Forelimb muscle (tissue), 1 donor: ENCODE data around the gene NDUFA6. TPM values are rescaled to one million over a fixed set of nuclear protein-coding genes. Genes with fewer than 3 reads are reported as not detected.
"Not testable (repeated sequence)": the region's sequence is repeated elsewhere in the genome, so short reads cannot be mapped to it uniquely, and the experiment has no call there.

Experiments
- DNase-seq: peaks from one replicate; pipeline ENCODE4 v3.0.0-alpha.2; 2013; ENCODE audit warnings: low read depth
- polyA plus RNA-seq: library from polyadenylated mRNA; unstranded; fragments of 120-200 nt; gene quantifications from one replicate; pipeline ENCODE4 v1.2.1, GENCODE V29; 2013; ENCODE audit not compliant: insufficient read length

NDUFA6 gene
- polyA plus RNA-seq, 1 donor, result 117 TPM

DNA sequence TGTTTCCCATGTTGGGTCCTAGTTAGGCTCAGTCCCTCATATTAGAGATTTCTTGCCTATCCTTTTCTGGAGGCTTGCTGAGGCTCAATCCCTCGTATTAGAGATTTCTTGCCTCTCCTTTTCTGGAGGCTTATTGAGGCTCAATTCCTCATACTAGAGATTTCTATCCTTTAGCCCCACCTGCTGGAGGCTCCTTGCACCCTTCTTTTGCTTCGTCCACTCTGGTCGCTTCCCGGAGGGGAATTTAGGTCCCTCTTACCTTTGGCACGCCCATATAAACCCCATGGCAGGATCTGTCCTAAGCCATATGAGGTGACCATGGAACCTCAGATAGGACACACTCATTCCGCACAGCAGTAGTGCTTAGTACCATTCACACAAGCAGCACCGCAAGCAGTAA lies 24.1 kb upstream of the NDUFA6 start:
- DNase-seq, result no peak

DNA sequence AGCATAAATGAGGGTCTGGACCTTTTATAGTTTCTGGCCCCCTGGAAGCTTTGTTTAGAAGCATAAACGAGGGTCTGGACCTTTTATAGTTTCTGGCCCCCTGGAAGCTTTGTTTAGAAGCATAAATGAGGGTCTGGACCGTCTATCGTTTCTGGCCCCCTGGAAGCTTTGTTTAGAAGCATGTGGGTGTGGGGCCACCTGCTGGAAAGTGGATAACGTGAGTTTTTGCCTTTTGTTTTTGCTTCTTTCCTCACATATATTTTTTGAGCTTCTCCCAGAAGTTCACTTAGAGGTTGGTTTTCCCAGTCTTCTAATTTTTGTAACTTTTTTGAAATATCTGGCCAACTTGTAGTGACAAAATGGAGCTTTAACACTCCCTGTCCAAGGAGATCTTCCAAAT lies 22.2 kb upstream of the NDUFA6 start:
- DNase-seq, result not testable (repeated sequence)

DNA sequence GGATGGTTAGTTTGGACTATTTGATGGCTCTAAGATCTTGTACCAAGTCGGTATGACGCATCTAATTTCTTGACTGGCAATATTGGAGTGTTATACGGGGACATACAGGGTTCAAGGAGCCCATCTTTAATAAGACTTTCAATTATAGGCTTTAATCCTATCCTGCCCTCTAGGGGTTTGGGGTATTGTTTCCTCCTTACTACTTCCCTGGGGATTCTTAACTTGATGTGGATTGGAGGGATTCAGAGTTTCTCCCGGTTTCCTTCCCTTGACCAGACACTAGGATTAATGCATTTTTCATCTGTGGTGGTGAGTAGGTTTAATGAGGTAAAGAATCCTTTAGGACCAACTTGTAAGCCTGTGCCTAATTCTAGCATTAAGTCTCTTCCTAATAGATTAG lies 21.2 kb upstream of the NDUFA6 start:
- no peak for DNase-seq

DNA sequence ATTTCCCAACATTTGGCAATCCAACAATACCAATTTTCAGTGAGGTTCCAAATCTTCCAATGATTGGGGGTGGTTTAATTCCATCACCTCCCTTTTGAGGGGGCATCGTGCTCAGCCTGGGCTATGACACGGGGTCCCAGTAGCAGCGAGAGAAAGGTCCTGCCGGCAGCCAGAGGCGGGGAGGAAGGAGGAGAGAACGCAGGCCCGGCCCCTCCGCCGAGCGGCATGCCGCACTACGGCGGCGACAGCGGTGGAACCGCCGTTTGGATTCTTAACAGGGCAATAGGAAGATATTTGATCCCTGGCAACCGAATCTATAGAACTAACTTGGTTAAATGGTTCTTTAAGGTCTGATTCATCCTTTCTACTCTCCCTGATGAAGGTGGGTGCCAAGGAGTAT lies 18.3 kb upstream of the NDUFA6 start:
- DNase-seq, result no peak

DNA sequence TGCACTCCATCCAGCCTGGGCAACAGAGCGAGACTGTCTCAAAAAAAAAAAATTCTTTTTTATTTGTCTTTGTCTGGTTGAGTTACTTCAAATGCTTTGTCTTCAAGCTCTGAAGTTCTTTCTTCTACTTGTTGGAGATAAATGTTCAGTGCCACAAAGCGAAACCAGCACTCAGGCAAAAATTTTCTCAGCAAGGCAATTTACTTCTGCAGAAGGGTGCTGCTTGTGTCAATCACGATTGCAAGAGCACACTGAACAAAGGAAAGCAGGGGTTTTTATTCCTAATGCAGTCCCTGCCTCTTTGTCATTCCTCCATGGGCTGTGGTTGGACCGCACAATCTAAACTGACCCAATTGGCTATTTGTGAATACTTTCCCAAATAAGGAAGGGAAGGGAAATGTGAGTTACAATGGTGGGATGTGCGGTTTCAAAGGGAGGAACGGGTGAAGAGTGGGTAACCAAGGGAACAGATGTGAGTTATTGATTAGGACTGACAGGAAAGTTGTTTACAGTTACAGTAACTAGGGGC lies 13.8 kb upstream of the NDUFA6 start:
- not testable (repeated sequence) for DNase-seq

DNA sequence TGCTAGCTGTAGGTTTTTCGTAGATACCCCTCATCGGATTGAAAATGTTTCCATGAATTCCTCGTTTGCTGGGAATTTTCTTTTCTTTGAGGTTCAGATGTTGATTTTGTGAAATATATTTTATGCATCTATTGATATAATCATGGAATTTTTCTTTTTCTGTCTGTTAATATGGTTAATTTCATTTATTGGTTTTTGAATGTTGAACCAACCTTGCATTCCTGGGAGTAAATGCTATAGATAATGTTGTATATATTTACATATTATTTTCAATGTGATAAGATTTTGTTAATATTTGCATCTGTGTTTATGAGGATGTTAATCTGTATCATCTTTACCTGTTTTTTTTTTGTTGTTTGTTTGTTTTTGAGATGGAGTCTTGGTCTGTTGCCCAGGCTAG lies 10.6 kb upstream of the NDUFA6 start:
- DNase-seq, result no peak

DNA sequence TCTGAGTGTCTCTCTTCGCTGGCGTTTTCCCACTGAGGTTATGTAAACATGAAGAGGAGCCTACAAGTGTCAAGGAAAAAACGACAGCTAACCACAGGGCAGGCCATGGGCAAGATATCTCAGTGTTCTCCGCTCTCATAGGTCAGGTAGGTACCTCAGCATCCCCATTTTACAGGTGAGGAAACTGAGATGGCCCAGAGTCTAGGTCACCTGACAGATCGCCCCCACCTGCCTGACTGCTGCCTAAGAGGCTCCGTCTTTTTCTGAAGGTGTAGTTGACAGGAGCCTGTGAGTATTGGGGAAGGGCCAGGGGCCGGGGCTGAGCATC lies 847 bp upstream of the NDUFA6 start:
- no peak for DNase-seq

DNA sequence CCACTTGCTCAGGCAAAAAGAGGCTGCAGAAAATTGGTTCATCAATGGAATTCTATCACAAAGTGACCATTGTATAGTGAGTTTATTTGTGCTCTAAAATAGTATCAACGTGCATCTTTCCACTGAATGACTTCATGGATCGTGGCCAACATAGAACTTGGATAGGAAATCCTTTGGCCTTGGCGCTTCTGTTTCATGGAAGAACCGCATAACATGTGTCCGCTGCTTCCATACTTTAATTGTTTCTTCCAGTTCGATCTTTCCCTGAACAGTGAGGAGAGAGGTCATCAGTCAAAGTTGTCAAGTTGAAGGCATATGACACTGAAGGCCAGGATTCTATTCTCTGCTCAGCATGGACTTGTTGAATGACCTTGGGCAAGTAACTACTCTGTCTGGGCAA lies 4.5 kb downstream of the NDUFA6 start:
- DNase-seq, result no peak

DNA sequence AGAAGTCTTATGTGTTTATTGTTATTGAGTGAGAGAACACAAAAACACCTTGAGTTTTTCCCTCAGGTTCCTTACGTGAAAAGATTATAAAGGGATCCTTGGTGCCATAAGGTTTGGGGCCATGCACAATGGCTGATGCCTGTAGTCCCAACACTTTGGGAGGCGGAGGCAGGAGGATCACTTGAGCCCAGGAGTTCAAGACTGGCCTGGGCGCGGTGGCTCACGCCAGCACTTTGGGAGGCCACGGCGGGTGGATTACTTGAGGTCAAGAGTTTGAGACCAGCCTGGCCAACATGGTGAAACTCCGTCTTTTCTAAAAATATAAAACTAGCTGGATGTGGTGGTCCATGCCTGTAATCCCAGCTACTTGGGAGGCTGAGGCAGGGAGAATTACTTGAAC lies 5.7 kb downstream of the NDUFA6 start:
- DNase-seq, result no peak

DNA sequence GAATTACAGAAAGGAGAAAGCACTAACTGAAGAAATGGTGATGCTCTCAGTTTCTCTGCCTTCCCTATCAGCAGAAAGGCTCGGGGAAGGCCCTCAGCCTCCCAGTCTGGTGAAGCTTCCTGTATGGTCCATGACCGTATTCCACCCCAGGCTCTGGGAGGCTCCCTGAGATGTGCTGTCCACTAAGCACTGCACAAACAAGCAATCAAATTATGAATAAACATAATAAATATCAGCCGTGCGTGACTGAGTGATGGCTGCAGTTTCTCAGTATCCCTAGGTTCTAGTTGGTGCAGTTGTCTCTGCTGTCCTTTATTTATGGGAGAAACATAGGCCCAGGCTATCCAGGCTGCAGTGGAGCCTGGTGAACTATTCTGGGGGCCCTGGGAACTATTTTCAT lies 7.5 kb downstream of the NDUFA6 start:
- no peak for DNase-seq

DNA sequence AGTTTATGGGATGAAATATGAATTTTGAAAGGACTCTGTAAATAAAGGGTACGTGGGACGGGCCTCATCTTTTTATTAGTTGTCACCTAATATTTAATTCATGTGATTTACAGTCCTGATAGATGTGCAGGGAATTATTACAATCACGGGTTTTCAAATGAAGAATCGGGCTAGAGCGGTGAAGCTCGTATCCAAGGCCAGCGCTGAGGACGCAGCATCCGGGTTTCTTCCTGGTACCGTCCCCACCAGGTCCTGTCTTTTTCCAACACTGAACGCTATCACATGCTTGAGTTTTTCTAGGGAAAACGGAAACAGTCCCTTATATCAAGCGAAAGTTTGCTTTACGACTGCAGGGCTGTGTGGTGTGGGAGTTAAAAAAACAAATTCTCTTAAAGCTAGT lies 10.3 kb downstream of the NDUFA6 start:
- no peak for DNase-seq

DNA sequence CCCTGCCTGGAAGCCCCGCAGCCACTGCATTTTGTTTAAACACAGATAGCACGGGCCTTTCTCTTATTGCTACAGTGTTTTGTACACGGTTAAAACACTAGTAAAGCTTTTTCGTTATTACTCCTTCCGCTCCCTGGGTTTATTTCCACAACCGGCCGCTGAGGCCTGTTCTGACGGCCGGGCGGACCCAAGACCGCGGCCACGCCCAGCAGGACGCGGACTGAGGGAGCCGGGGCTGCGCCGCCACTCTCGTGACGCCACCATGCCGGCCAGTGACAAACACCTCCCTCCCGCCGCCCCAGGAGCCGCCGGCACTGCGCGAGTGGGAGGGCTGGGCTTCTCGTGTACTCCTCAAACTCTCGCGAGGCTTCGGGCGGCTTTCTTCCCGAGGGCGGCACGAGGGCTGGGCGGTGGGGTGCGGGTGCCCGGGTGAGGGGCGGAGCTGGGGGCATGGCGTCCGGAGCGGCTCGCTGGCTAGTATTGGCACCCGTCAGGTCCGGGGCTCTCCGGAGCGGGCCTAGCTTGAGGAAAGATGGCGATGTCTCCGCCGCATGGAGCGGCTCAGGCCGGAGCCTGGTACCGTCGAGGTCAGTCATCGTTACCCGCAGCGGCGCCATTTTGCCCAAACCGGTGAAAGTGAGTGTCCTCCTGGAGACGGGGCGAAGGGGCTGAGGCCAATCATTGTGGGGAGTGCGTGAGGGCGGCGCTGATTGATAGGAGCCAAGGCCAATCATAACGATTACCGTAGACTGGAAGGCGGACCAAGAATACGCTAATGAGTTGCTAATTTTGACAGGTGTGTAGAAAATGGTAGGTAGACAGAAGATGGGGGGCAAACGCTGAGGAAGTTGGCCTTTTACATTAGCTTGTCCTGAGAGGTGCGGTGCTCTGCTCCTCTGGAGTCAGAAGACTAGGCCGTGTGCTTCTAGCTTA lies 11.0 kb downstream of the NDUFA6 start, which contains the start of gene SMDT1:
TSS of gene SMDT1 (plus strand) at position 382 of the 933 bp plus-strand sequence. CDS start at position 451, 69 bp downstream.
- DNase-seq, result peak; percentile 95

DNA sequence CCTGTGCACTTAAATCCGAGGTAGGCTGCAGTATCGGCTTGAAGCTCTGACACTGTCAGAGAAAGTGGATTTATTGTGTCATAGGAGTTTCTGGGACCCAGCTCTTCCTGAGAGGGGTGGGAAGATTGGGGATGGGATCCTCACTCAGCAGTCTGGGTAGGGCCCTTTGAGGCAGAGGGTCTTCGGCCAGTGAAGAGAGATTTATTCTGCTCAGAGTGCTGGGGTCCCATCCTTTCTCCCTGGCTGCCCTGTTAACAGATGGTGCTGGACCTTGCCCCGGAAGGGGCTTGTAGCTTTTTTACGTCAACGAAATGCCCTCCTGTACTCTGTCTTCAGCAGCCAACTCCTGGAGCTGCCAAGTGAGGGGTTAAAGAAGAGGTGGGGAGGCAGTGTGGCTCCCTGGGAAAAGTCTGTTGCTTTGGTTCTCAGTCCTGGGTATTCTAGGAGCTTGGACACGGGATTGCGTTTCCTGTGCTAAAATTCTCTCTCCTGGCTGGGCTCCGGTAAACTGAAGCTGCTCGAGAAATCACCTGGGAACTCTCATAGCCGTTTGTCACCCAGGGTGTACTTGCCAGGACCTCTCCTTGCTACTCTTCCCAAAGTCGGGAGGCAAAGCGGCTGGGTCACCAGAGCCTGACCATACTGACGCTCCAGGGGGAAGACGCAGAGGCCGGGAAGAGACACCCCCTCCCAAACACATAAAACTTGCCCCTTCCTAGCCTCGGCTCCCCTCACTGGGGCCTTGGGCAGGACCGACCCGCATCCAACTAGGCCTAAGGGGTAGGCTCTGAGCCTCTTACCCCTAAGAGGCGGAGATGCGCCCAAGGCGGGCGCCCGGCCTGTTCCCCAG lies 11.9 kb downstream of the NDUFA6 start:
- no peak for DNase-seq

DNA sequence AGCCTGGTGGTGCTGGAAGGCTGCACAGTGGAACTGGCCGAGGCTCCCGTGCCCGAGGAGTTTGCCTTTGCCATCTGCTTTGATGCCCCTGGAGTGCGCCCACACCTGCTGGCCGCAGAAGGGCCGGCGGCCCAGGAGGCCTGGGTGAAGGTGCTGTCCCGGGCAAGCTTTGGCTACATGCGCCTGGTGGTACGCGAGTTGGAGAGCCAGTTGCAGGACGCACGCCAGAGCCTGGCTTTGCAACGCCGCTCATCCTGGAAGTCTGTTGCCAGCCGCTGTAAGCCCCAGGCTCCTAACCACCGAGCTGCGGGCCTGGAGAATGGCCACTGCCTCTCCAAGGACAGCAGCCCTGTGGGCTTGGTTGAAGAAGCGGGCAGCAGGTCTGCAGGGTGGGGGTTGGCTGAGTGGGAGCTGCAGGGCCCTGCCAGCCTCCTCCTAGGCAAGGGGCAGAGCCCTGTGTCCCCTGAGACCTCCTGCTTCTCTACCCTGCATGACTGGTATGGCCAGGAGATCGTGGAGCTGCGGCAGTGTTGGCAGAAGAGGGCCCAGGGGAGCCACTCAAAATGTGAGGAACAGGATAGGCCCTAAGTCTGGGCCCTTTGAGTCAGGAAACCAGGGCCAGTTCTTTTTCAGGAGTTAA lies 13.0 kb downstream of the NDUFA6 start:
- no peak for DNase-seq

DNA sequence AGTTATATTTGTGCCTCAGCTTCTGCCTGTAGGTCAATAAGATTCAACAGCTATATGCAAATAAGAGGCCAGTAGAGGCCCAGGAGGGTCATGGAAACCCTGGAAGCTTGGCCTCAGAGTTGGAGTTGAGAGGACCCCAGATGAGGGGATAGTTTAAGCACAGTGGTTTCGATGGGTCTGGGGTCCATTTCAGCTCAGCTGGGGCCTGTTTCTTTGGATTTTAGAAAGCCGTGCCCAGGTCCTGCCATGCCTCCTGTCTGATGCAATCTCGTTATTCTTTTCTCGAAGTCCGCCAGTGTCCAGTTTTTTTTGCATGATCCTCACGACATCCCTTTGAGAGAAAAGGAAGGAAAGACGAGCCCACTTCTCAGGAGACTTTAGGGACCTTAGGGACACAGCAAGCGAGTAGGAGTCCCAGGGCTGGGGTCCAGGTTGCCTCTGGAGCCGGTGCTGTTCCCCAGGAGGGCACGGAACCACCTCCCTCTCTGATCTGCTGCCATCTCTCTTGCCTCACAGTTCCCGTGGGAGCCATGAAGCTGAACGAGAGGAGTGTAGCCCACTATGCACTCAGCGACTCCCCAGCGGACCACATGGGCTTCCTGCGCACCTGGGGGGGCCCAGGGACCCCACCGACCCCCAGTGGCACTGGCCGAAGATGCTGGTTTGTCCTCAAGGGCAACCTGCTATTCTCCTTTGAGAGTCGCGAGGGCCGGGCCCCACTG lies 13.6 kb downstream of the NDUFA6 start:
- no peak for DNase-seq

DNA sequence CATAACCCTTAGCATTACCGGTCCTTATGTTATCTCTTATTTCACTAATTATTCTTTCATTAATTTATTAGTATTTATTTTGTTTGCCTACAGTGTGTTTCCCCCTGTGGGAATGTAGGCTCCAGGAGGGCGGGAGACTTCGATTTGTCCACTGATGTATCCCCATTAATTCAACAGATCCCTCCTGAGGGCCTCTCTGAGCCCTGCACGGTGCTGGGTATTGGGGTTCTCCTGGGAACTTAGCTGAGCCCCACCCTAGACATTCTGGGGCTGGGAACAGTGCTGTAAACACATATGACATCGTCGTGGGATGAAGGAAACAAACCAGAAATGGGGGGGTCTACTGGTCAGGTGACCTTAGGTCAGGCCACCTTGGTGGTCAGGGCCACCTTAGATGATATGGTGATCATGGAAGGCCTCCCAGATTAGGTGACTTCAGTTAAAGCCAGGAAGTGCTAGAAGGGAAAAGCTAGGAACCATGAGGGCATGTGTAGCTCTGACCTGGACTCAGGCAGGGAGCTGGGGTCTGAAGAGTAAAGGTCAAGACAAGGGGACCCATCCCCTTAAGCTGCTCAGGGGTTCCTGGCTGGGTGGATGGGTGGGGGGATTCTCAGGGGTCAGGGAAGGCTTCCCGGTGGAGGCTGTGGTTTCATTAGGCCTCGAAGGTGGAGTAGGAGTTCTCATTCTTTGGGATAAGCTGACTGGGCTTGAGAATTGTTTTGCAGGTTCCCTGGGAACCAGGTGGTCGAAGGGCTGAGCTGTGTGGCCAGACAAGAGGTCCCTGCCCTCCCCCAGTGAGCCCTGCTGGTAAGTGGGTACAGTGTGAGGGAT lies 15.5 kb downstream of the NDUFA6 start:
- DNase-seq, result no peak

DNA sequence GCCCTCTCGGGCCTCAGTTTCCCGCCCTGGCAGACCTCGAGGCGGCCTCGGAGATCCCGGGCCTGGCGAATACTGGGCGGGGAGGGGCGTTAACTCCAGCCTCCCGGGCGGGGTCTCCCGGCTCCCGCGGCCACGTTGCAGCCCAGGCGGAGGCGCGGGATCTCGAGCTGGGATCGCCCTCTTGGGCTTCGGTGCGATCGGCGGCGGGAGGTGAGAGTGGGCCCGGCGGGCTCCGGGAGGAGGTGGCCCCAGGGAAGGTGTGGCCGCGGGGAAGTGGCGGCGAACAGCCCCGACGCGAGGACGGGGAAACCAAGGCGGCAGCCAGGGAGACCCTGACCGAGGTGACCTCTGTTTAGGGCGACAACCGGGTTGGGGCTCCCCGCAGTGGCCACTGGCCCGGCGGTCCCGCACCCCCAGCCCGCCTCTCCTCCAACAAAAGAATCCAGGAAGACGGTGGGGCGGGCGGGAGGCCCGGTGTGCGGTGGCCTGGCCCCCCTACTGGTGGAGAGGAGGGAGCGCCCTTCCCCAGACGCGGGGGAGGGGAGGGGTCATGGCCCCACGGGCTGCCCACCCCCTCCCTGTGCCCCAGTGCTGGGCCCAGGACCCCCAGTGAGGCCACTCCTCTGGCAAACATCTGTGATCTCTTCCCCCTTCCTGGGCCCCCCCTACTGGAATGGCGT lies 16.3 kb downstream of the NDUFA6 start, which contains the start of gene PHETA2:
TSS of gene PHETA2 (plus strand) at position 117 of the 680 bp plus-strand sequence. CDS start 3,046 bp downstream, outside the sequence.
- DNase-seq, result no peak

DNA sequence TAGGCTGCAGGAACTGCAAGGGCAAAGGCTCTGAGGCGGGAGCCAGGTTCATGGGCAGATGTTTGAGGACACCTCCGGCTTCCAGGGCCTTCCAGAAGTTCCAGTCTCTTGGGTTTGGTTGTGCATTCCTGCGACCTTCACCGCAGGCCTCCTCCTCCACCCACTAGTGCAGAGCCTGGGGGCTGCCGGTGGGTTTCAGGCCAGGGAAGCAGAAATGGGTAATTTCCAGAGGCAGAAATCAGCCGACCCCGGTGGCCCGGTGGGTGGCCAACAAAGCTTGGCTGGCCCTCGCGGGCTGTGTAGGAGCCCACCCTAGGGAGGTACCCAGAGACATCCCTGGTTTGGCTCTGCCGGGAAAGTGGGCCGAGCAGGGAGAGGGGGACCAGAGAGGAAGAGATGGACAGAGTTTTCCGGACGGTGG lies 16.9 kb downstream of the NDUFA6 start:
- DNase-seq, result no peak

DNA sequence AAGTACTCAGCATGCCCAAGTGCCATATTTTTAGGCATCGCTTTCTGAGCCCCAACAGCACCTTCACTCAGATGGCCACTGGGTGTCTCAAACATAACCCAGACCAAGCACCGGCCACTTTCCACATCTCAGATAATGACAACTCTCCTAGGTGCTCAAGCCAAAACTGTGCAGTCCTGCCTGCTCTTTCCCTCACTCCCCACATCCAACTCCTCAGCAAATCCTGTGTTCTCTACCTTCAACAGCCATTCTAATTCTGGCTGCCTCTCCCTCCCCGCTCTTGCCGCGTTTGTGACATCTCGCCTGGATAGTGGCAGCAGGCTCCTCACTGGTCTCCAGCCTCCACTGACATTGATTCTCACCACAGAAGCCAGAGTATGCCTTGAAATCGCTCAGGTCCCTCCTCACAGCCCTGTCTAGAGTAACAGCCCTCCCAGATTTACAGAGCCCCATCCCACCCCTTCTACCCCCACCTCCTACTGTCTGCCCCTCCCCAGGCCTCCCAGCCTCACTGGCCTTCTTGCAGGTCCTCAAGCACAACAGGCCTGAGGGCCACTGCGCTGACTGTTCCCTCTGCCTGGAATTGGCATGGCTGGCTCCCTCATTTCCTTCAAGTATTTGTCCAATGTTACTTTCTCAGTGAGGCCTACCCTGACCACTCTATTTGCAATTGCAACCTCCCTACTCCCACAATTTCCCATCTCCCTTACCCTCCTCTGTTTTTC lies 17.8 kb downstream of the NDUFA6 start:
- no peak for DNase-seq
